ENCODE measurements around the gene TRIM46.

TRIM46 gene

GRCh38 chr1:155172732-155173477, 744 bp upstream of the TRIM46 start, which contains the start of gene KRTCAP2:
Gene KRTCAP2 (minus strand): TSS chr1:155173304. CDS start chr1:155173224, 80 bp downstream.
- DNase-seq = peak; percentile 68 to 86

GRCh38 chr1:155174324-155175280, 953 bp downstream of the TRIM46 start:
- no peak for DNase-seq

DNA sequence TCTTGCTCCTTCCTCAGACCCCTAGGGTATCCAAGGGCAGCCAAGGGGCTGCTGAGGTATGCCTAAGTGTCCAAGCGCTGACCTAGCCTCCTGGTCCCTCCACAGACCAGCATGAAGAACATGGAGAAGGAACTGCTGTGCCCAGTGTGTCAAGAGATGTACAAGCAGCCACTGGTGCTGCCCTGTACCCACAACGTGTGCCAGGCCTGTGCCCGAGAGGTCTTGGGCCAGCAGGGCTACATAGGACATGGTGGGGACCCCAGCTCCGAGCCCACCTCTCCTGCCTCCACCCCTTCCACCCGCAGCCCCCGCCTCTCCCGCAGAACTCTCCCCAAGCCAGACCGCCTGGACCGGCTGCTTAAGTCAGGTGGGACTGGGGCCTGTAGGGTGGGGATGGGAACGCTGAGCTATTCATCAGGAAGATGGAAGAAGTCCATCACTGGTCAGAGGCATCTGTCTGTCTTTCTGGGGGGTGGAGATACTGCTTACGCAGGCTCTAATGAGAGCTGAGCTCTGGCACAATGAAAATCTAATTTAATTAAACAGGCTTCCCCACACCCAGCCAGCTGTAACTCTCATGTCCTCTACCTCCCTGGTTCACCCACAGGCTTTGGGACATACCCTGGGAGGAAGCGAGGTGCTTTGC, 1.8 kb downstream of the TRIM46 start:
- no peak for DNase-seq

- no peak for DNase-seq
Observed at GRCh38 chr1:155175927-155176371, 2.3 kb downstream of the TRIM46 start.

DNA sequence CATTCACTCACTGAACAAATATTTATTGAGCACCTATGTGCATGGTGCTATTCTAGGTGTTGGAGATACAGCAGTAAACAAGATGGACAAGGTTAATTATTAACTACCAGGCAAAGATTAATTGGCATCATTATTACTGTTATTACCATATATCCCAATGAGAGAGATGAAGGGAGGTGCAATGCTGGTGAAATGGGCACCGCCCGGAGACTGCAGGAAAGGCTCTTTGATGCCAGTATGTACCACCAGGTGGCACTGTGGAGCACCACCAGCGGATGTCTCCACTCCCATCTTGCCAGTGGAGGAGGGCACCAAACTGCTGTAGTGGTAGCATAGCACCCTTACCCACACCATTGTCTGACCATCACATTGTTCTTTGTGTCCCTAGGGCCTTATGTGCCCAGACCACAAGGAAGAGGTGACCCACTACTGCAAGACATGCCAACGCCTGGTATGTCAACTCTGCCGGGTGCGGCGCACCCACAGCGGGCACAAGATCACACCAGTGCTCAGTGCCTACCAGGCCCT, 3.0 kb downstream of the TRIM46 start:
- peak; percentile 17 to 39 for DNase-seq

DNA sequence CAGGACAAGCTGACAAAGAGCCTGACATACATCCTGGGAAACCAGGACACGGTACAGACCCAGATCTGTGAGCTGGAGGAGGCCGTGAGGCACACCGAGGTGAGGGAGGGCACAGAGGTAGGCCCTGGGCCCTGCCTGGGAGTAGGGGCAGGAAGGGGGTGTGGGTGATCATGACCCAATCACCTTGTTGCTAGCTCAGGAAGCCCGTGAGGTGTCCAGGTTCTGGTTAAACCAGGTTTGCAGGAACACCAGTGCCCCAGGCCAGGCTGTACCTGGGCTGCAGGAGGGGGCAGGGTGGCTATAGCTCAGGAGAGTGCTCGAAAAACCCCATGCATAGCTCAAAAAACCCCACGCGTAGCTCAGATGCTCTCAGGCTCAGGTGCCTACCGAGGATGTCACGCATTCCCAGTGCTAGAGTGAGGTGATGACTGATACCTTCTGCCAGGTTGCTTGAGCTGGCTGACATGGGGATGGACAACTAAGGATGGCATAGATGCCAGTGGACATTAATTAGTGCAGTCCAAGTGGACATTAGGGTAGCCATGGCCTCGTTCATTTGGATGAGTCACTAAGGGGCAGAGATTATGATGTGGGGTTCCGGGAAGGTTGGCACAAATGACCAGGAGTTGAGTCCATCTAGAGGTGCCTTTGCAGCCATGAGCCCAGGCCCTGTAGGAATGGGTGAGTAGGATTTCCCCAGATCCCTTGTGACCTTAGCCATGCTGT, 3.7 kb downstream of the TRIM46 start:
- no peak for DNase-seq

DNA sequence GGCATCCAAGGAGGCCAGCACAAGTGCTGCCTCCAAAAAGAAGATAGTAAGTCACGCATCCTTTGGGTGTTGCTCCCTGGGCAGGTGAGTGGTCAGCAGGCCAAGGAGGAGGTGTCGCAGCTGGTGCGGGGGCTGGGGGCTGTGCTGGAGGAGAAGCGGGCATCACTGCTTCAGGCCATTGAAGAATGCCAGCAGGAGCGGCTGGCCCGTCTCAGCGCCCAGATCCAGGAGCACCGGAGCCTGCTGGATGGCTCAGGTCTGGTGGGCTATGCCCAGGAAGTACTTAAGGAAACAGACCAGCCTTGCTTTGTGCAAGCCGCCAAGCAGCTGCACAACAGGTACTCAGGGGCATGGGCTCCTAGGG, 4.3 kb downstream of the TRIM46 start:
- no peak for DNase-seq

DNA sequence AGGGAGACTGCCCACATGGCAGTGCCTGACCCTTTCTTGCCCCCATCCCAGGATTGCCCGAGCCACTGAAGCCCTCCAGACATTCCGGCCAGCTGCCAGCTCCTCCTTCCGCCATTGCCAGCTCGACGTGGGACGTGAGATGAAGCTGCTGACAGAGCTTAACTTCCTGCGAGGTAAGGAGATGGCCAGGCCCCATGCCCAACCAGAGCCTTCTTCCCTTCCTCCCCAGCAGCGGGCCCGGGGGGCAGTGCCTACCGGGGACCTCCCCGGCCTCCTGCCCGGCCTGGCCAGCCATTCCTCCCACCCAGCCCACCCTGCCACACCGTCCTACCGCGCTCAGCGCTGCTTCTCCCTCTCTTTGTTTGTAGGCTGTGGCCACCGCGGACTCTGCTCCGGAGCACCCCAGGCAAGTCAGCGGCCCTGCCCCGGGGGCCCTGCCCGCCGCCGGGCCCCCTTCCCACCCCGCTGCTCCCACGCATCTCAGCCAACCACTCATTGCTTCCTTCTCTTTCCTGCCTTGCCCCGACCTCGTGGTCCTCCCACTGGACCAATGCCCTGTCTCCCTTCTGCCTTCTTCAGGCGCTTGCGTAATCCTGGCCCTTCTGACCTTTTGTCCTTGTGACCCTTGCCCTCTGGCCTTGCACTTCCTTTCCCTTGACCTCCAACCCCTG, 4.9 kb downstream of the TRIM46 start:
- DNase-seq = no peak

DNA sequence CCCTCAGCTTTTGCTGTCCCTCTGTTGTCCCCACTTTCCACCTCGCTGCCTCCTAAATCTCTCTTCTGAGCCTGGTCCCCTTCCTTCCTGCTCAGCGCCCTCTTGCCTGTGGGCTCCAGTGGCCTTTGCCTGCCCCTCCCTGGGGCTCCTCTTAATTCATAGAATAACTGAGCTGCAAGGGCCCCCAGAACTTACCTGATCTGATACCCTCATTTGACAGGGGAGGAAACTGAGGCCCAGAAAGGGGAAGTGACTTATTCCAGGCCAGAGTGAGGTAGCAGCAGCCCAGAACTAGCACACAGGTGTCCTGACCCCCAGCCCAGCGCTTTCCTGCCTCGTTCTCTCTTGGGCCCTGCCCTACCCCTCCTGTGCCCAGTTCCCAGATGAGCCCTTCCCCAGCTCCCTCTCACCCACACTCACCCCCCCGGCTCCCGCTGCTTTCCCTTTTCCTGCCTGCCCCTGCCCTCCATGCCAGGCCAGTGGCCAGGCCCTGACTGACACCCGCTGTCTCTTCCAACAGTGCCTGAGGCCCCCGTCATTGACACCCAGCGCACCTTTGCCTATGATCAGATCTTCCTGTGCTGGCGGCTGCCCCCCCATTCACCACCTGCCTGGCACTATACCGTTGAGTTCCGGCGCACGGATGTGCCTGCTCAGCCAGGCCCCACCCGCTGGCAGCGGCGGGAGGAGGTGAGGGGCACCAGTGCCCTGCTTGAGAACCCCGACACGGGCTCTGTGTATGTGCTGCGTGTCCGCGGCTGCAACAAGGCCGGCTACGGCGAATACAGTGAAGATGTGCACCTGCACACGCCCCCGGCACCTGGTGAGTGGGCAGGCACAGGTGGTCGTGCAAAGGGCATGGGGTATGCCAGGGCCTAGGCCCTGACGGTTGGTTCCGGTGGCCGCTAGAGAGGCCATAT, 5.7 kb downstream of the TRIM46 start:
- DNase-seq = no peak

- no peak for DNase-seq
Observed at GRCh38 chr1:155181371-155182051, 7.9 kb downstream of the TRIM46 start.

DNA sequence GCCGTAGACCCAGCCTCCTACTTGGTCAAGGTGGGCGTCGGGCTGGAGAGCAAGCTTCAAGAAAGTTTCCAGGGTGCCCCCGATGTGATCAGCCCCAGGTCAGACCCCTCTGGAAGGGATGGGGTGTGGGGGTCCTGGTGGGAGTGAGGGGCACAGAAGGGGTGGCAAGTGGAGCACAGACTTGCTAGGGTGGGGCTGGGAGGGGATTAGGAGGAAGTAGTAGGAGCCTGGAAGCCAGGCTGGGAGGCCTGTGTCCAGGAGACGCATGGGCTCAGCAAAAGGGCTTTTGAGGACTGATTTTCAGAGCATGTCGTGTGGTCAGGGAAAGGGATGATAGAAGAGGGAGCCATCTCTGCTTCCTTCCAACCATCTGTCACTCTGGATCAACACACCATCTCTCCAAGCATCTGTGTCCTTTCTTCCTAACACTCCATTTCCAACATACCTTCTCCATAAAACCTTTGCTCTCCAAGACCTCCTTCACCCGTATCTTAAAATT, 8.5 kb downstream of the TRIM46 start:
- DNase-seq = no peak

DNA sequence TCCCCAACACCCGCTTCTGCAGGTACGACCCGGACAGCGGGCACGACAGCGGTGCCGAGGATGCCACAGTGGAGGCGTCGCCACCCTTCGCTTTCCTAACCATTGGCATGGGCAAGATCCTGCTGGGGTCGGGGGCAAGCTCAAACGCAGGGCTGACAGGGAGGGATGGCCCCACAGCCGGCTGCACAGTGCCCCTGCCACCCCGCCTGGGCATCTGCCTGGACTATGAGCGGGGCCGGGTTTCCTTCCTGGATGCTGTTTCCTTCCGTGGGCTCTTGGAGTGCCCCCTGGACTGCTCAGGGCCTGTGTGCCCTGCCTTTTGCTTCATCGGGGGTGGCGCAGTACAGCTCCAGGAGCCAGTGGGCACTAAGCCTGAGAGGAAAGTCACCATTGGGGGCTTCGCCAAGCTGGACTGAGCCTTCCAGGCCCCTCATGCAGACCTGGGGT, 10.1 kb downstream of the TRIM46 start:
- DNase-seq = no peak

- DNase-seq = no peak
Observed at GRCh38 chr1:155184351-155184811, 10.7 kb downstream of the TRIM46 start.

DNA sequence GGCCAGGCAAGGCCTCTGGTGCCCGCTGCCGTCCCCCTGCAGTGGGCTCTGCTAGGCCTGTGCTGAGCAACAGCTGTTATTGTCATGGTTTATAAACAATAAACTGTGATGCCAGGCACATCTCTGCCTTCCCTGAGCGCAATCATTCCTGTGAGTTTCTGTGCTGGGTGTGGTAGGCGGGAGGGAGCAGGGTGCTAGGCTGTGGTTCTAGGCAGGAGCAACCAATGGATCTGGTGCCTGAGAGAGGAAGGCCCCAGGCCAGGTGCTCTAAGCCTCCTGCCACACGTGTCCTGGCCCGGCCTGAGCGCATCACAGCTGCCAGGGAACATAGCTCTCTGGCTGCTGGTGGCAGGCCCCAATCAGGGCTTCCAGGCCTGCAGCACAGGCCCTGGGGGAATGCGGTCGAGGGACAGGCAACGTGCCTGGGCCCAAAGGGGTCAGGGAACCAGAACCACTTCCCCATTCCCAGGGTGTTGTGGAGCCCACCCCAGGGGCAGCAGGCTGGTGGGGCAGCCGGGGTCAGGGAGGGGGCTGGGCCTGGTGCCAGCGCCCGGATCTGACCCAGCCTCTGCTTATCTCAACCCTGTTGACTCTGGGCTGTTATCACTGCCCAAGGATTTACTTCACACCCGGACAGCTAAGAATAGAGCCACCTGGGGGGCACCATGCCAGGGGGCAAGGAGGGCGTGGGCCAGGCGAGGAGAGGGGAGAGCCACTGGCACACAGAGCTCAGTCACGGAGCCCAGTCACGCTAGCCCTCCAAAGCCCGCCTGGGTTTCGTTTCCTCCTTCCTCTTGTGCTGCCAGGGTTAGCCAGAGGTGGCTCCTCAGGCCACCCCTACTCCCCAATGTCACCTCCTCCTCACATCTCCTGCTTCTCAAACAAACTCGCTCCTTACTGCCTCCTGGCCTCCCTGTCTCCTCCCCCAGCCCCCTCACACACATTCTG, 11.5 kb downstream of the TRIM46 start:
- no peak for DNase-seq

DNA sequence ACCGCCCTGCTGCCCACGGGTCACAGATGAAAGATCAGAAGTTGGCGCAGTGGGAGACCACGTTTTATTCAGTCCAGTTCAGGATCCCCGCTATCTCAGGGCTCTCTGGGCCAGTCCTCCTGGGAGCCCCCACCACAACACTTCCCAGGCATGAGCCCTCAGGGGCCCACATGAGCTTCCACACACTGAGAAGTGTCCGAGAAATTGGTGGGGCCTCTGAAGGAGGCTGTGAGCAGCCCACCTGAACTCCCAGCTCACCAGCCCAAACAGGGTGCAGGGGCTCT, 12.1 kb downstream of the TRIM46 start:
- DNase-seq = no peak

- DNase-seq = no peak
Observed at GRCh38 chr1:155186067-155186793, 12.6 kb downstream of the TRIM46 start.

GRCh38 chr1:155186794-155187455, 13.3 kb downstream of the TRIM46 start:
- no peak for DNase-seq
